ENCODE measurements around the gene FBN3.

FBN3 gene

GRCh38 chr19:8089664-8090601 is 59.5 kb downstream of the FBN3 start:
- DNase-seq (ENCODE audit: low read depth, low spot score), result no peak

GRCh38 chr19:8088752-8089663 is 60.4 kb downstream of the FBN3 start:
- DNase-seq (ENCODE audit: low read depth, low spot score), result no peak

- no peak for DNase-seq (ENCODE audit: low read depth, low spot score)
These were observed 61.5 kb downstream of the FBN3 start for GRCh38 chr19:8087876-8088275.

- DNase-seq (ENCODE audit: low read depth, low spot score), result no peak
These were observed 62.5 kb downstream of the FBN3 start for GRCh38 chr19:8086849-8087248.

GRCh38 chr19:8085598-8086408 is 63.6 kb downstream of the FBN3 start:
- no peak for DNase-seq (ENCODE audit: low read depth, low spot score)

GRCh38 chr19:8084152-8084551 is 65.2 kb downstream of the FBN3 start:
- DNase-seq (ENCODE audit: low read depth, low spot score), result no peak

GRCh38 chr19:8083141-8083540 is 66.3 kb downstream of the FBN3 start:
- no peak for DNase-seq (ENCODE audit: low read depth, low spot score)

GRCh38 chr19:8081569-8082550 is 67.5 kb downstream of the FBN3 start:
- DNase-seq (ENCODE audit: low read depth, low spot score), result no peak

GRCh38 chr19:8080832-8081231 is 68.6 kb downstream of the FBN3 start:
- no peak for DNase-seq (ENCODE audit: low read depth, low spot score)

- no peak for DNase-seq (ENCODE audit: low read depth, low spot score)
These were observed 69.4 kb downstream of the FBN3 start for GRCh38 chr19:8079988-8080387.

- no peak for DNase-seq (ENCODE audit: low read depth, low spot score)
These were observed 74.0 kb downstream of the FBN3 start for GRCh38 chr19:8075158-8076074.

GRCh38 chr19:8074501-8074900 is 74.9 kb downstream of the FBN3 start:
- no peak for DNase-seq (ENCODE audit: low read depth, low spot score)

GRCh38 chr19:8071912-8072311 is 77.5 kb downstream of the FBN3 start:
- no peak for DNase-seq (ENCODE audit: low read depth, low spot score)

GRCh38 chr19:8069096-8069973 is 80.1 kb downstream of the FBN3 start:
- no peak for DNase-seq (ENCODE audit: low read depth, low spot score)

- no peak for DNase-seq (ENCODE audit: low read depth, low spot score)
These were observed 83.5 kb downstream of the FBN3 start for GRCh38 chr19:8065875-8066261.

GRCh38 chr19:8064911-8065874 is 84.2 kb downstream of the FBN3 start:
- no peak for DNase-seq (ENCODE audit: low read depth, low spot score)

Data from brain pericyte (primary cell).